Endothelial cell of umbilical vein (primary cell): ENCODE measurements around the gene TRPM5. TPM values are rescaled to one million over a fixed set of nuclear protein-coding genes. Genes with fewer than 3 reads are reported as not detected.

Experiments
- BruUV-seq: library from RNA; stranded (reverse); fragments of 400-500 nt; replicated peaks from 2 replicates; lab custom pipeline; 2021; lab: Mats Ljungman, UMichigan
- CTCF ChIA-PET: fragments of 300-600, 350-600 bp; sonication (Branson Sonifier 250); formaldehyde crosslinking; loops from one replicate; lab custom pipeline; 2021; ENCODE audit warnings: antibody characterized with exemption, inconsistent platforms; lab: Charles Lee
- POLR2A ChIA-PET: fragments of 300-600, 350-600 bp; sonication (Branson Sonifier 250); formaldehyde crosslinking; loops from one replicate; lab custom pipeline; 2021; ENCODE audit warnings: antibody characterized with exemption, inconsistent platforms; lab: Charles Lee
- DNase-seq: peaks from one replicate; pipeline ENCODE4 v3.0.0-alpha.2; 2011; ENCODE audit warnings: low read depth, low spot score
- FAIRE-seq: peaks from 2 replicates; lab custom pipeline; 2011; peaks lifted over from hg19 to GRCh38; lab: Jason Lieb, UNC
- H2AFZ ChIP-seq: 2 replicates; pipeline ENCODE4 v1.6.0; 2012; ENCODE audit warnings: low read depth, low read length, control low read depth, inconsistent platforms
- H3K27ac ChIP-seq: 2 replicates; pipeline ENCODE4 v1.5.1; 2011; ENCODE audit warnings: low read depth, mild to moderate bottlenecking, control low read depth, low read length, moderate library complexity; ENCODE audit not compliant: insufficient read depth
- H3K27me3 ChIP-seq, 2 experiments: 2 replicates each; pipeline versions ENCODE4 v1.6.0 to v1.6.1; 2011; ENCODE audit warnings: low read length in 2 of 2, mixed read lengths in 1 of 2; ENCODE audit not compliant: control insufficient read depth in 2 of 2, insufficient read depth in 2 of 2
- H3K36me3 ChIP-seq, 2 experiments: 2 replicates in 1 of 2; 3 replicates in 1 of 2; pipeline ENCODE4 v1.5.1; 2011; ENCODE audit warnings: low read length in 2 of 2, mild to moderate bottlenecking in 1 of 2, moderate library complexity in 1 of 2; ENCODE audit not compliant: control insufficient read depth in 2 of 2, insufficient read depth in 2 of 2; ENCODE audit errors: extremely low read depth in 1 of 2
- H3K4me1 ChIP-seq: 3 replicates; pipeline ENCODE4 v1.5.1; 2011; ENCODE audit warnings: mild to moderate bottlenecking, low read length; ENCODE audit not compliant: control insufficient read depth, insufficient read depth; ENCODE audit errors: extremely low read depth
- H3K4me2 ChIP-seq: 2 replicates; pipeline ENCODE4 v1.6.1; 2011; ENCODE audit warnings: low read length, control low read depth, mixed read lengths; ENCODE audit not compliant: insufficient read depth
- H3K4me3 ChIP-seq, 3 experiments: fragments of 200-600 bp in 1 of 3; sonication (generic), shearing (Covaris generic) in 1 of 3; replicated peaks in 1 of 3; 2 replicates each; pipeline ENCODE4 v1.5.1; 2011 to 2016; ENCODE audit warnings: control low read depth in 3 of 3, low read length in 3 of 3, mild to moderate bottlenecking in 2 of 3, inconsistent platforms in 1 of 3, low read depth in 1 of 3, moderate library complexity in 1 of 3; ENCODE audit not compliant: insufficient read depth in 1 of 3
- H3K79me2 ChIP-seq: 2 replicates; pipeline ENCODE4 v1.6.0; 2012; ENCODE audit warnings: low read length, inconsistent platforms; ENCODE audit not compliant: control insufficient read depth, insufficient read depth
- H3K9ac ChIP-seq: replicated peaks from 2 replicates; pipeline ENCODE3; 2011; ENCODE audit warnings: low read length, control low read depth; ENCODE audit not compliant: insufficient read depth; ENCODE audit errors: extremely low read depth
- H3K9me1 ChIP-seq: replicated peaks from 3 replicates; pipeline ENCODE4 v1.6.0; 2011; ENCODE audit warnings: mild to moderate bottlenecking, low read length; ENCODE audit not compliant: control insufficient read depth, insufficient read depth; ENCODE audit errors: extremely low read depth
- H3K9me3 ChIP-seq: replicated peaks from 2 replicates; pipeline ENCODE4 v1.5.1; 2012; ENCODE audit warnings: low read length, inconsistent platforms; ENCODE audit not compliant: control insufficient read depth, insufficient read depth
- H4K20me1 ChIP-seq: replicated peaks from 2 replicates; pipeline ENCODE3; 2011; ENCODE audit warnings: mild to moderate bottlenecking, low read length; ENCODE audit not compliant: control insufficient read depth, insufficient read depth; ENCODE audit errors: extremely low read depth
- CTCF ChIP-seq, 2 donors: IDR thresholded peaks; 1 replicate in 1 of 2; 2 replicates in 1 of 2; pipeline ENCODE4 v1.5.1; 2011; ENCODE audit warnings: low read length in 2 of 2, mild to moderate bottlenecking in 2 of 2, moderate library complexity in 2 of 2, control low read depth in 1 of 2, inconsistent platforms in 1 of 2, low read depth in 1 of 2; ENCODE audit not compliant: insufficient read depth in 1 of 2; ENCODE audit errors: extremely low read depth in 1 of 2
- EZH2 ChIP-seq: IDR thresholded peaks from 2 replicates; pipeline ENCODE4 v1.6.1; 2012; ENCODE audit warnings: borderline replicate concordance, low read depth, mild to moderate bottlenecking, moderate library complexity, low read length, inconsistent platforms; ENCODE audit not compliant: severe bottlenecking
- FOS ChIP-seq: IDR thresholded peaks from 2 replicates; pipeline ENCODE4 v1.6.1; 2011; ENCODE audit warnings: mild to moderate bottlenecking, low read length, moderate library complexity, borderline replicate concordance; ENCODE audit not compliant: insufficient read depth
- JUN ChIP-seq: IDR thresholded peaks from 2 replicates; pipeline ENCODE4 v1.6.1; 2011; ENCODE audit warnings: borderline replicate concordance, low read depth; ENCODE audit not compliant: insufficient read length, insufficient read depth
- MYC ChIP-seq: IDR thresholded peaks from one replicate; pipeline ENCODE4 v1.6.1; 2011; ENCODE audit warnings: mild to moderate bottlenecking, low read depth, low read length
- POLR2A ChIP-seq: IDR thresholded peaks from 2 replicates; pipeline ENCODE4 v1.6.1; 2012; ENCODE audit warnings: low read depth, mild to moderate bottlenecking, control low read depth, low read length
- POLR2AphosphoS5 ChIP-seq: IDR thresholded peaks from 2 replicates; pipeline ENCODE4 v1.6.1; 2012; ENCODE audit warnings: low read depth, mild to moderate bottlenecking, control low read depth, low read length, moderate library complexity; ENCODE audit not compliant: insufficient read depth
- dilution Hi-C: fragments of 300-500 bp; cut with MboI; formaldehyde crosslinking; loops from one replicate; pipeline ENCODE4 v1.15.0; 2019; ENCODE audit warnings: low sequenced_read_pairs; ENCODE audit not compliant: extremely low pct_ligation_motif_present
- intact Hi-C: fragments of 100-400 bp; cut with micrococcal nuclease; formaldehyde crosslinking; loops from one replicate; pipeline ENCODE4 v1.10.0; 2022
- polyA plus RNA-seq, 4 experiments: library from polyadenylated mRNA; depleted of rRNA in 3 of 4; stranded (reverse) in 3 of 4; unstranded in 1 of 4; fragments of >200 nt; gene quantifications; 2 replicates each; pipeline versions ENCODE4 v1.2.1 to v1.2.3, GENCODE V29; 2011 to 2012; ENCODE audit warnings: missing spikeins in 1 of 4
- total RNA-seq: library from RNA; stranded (reverse); gene quantifications from 2 replicates; pipeline ENCODE4 v1.2.3, GENCODE V29; 2021
- TF ChIP-seq, protein P1 (sequence below): IDR thresholded peaks from 2 replicates; pipeline ENCODE4 v1.6.1; 2011; ENCODE audit not compliant: insufficient read depth, insufficient read length

TRPM5 gene
- total and polyA plus RNA-seq, 2 donors (not counting 3 experiments of a cell fraction or from before 2014, with no cell fraction given): not detected

- CTCF ChIA-PET: interaction anchor here (1.0 kb wide), 1 partner anchor 90 kb away, joined by 3 read pairs; no protein-coding TSS in a partner anchor
Observed at GRCh38 chr11:2394818-2395105, 49.6 kb downstream of the TRPM5 start.

More at GRCh38 chr11:2394818-2395105, 49.6 kb downstream of the TRPM5 start:
- H3K9me1 ChIP-seq: no peaks in the 10 kb centered on the region
- no peak overlapping the region for H3K4me3 ChIP-seq
- H3K9ac ChIP-seq: no peak overlapping the region
- peaks cover 33% of the 10 kb centered on the region for H3K79me2 ChIP-seq
- TF ChIP-seq, protein P1, sequence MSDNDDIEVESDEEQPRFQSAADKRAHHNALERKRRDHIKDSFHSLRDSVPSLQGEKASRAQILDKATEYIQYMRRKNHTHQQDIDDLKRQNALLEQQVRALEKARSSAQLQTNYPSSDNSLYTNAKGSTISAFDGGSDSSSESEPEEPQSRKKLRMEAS: no peak
- TF ChIP-seq POLR2A (no peak), CTCF (IDR thresholded peaks at IDR 0.05; ENCODE audit: extremely low read depth in 1 of 2, insufficient read depth in 1 of 2, low read depth in 1 of 2, low read length in 2 of 2) (no peak), MYC (no peak), FOS (no peak), EZH2 (no peak), POLR2AphosphoS5 (no peak), JUN (no peak)
- H3K36me3 ChIP-seq: peaks cover 7 to 44% of the 10 kb centered on the region in 2 experiments
- H4K20me1 ChIP-seq: no peaks in the 10 kb centered on the region
- peaks cover 7% of the 10 kb centered on the region for H3K4me1 ChIP-seq
- no peaks in the 10 kb centered on the region for H3K9me3 ChIP-seq
- no peaks in the 10 kb centered on the region for H3K27me3 ChIP-seq
- BruUV-seq: no TSS peak
- FAIRE-seq: no peak
- dilution Hi-C loops (no loop called here), intact Hi-C loops (no loop called here)
- no peak overlapping the region for H3K4me2 ChIP-seq
- no peak overlapping the region for H2AFZ ChIP-seq
- no peak overlapping the region for H3K27ac ChIP-seq
- POLR2A ChIA-PET: no interaction called here
- no peak for DNase-seq

Other genes starting within 250 kb of the TRPM5 start
- gene ASCL2, start 173.9 kb downstream of the TRPM5 start, total RNA-seq: not detected in 2 replicates
- not detected in 2 replicates for gene ASCL2, start 173.9 kb downstream of the TRPM5 start, polyA plus RNA-seq
- gene C11orf21, start 142.6 kb downstream of the TRPM5 start, total RNA-seq: not detected in 2 replicates
- not detected in 2 replicates for gene C11orf21, start 142.6 kb downstream of the TRPM5 start, polyA plus RNA-seq
- not detected in 2 replicates for gene TSPAN32, start 142.5 kb downstream of the TRPM5 start, total RNA-seq
- gene TSPAN32, start 142.5 kb downstream of the TRPM5 start, polyA plus RNA-seq: not detected in 2 replicates
- gene CD81, start 67.2 kb downstream of the TRPM5 start, total RNA-seq: 409 and 445 TPM in 2 replicates
- 641 and 802 TPM in 2 replicates for gene CD81, start 67.2 kb downstream of the TRPM5 start, polyA plus RNA-seq
- gene TSSC4, start 43.8 kb downstream of the TRPM5 start, total RNA-seq: 59.6 and 61.9 TPM in 2 replicates
- 42.7 and 53.4 TPM in 2 replicates for gene TSSC4, start 43.8 kb downstream of the TRPM5 start, polyA plus RNA-seq
- gene KCNQ1, start 494 bp upstream of the TRPM5 start, total RNA-seq: 0.09 and 0.21 TPM in 2 replicates
- 0.07 and 0.08 TPM in 2 replicates for gene KCNQ1, start 494 bp upstream of the TRPM5 start, polyA plus RNA-seq